Cardiac muscle cell (in vitro differentiated cells and primary cell): Measurements from ENCODE around the gene RBMY1A1. TPM values are rescaled to one million over a fixed set of nuclear protein-coding genes. Genes with fewer than 3 reads are reported as not detected.
"Not testable (repeated sequence)": the region's sequence is repeated elsewhere in the genome, so short reads cannot be mapped to it uniquely, and the experiment has no call there.

Experiments used
- DNase-seq, 2 donors: peaks; one replicate each; pipeline versions ENCODE4 v3.0.0 to v3.0.0-alpha.2; 2010 to 2017; ENCODE audit warnings: low read depth in 1 of 2, low spot score in 1 of 2
- H3K27ac ChIP-seq: fragments of 200-600 bp; sonication (generic); 2 replicates; pipeline ENCODE4 v1.5.1; 2016
- H3K27me3 ChIP-seq: fragments of 200-600 bp; sonication (generic); 2 replicates; pipeline ENCODE4 v1.6.0; 2016; ENCODE audit warnings: control low read depth
- H3K36me3 ChIP-seq: fragments of 200-600 bp; sonication (generic); 2 replicates; pipeline ENCODE4 v1.5.1; 2016; ENCODE audit warnings: control low read depth
- H3K4me1 ChIP-seq: fragments of 200-600 bp; sonication (generic); 2 replicates; pipeline ENCODE4 v1.8.1; 2017; ENCODE audit warnings: low read depth, mild to moderate bottlenecking, mixed run types
- H3K4me3 ChIP-seq: fragments of 200-600 bp; sonication (generic); 2 replicates; pipeline ENCODE4 v1.5.1; 2016; ENCODE audit warnings: mild to moderate bottlenecking
- H3K9me3 ChIP-seq: fragments of 200-600 bp; sonication (generic); 2 replicates; pipeline ENCODE4 v1.5.1; 2017; ENCODE audit warnings: low read depth, mild to moderate bottlenecking, control low read depth
- CTCF ChIP-seq: IDR thresholded peaks from 2 replicates; pipeline ENCODE4 v1.5.1; 2012; ENCODE audit warnings: low read depth, mild to moderate bottlenecking, low read length
- polyA plus RNA-seq: library from polyadenylated mRNA; unstranded; fragments of >200 nt; fragmentation: Nextera tagmentation; extraction: Ambion mirVana; gene quantifications from 2 replicates; pipeline ENCODE4 v1.2.1, GENCODE V29; 2016
- total RNA-seq: library from RNA; depleted of rRNA; stranded (reverse); fragments of >200 nt; gene quantifications from 2 replicates; pipeline ENCODE4 v1.2.3, GENCODE V29; 2016

RBMY1A1 gene
- total RNA-seq (not detected in 2 replicates), polyA plus RNA-seq (not detected in 2 replicates)

- not testable (repeated sequence) for H3K9me3 ChIP-seq, DNase-seq, H3K4me3 ChIP-seq, H3K4me1 ChIP-seq, H3K27ac ChIP-seq, H3K27me3 ChIP-seq, H3K36me3 ChIP-seq
These were observed at the start of gene RBMY1A1 for GRCh38 chrY:21534579-21534978. TSS of gene RBMY1A1 (plus strand) at chrY:21534879. CDS start at chrY:21536892, 2,013 bp downstream.

- not testable (repeated sequence) for H3K4me3 ChIP-seq, H3K27me3 ChIP-seq, H3K36me3 ChIP-seq, H3K9me3 ChIP-seq, H3K27ac ChIP-seq, H3K4me1 ChIP-seq, DNase-seq
These were observed 23.6 kb upstream of the RBMY1A1 start, which contains the start of gene RBMY1B for GRCh38 chrY:21511038-21511437. TSS of gene RBMY1B (plus strand) at chrY:21511338. CDS start at chrY:21513351, 2,013 bp downstream.

- H3K4me1 ChIP-seq, H3K4me3 ChIP-seq, H3K9me3 ChIP-seq, DNase-seq, H3K27ac ChIP-seq, H3K27me3 ChIP-seq, H3K36me3 ChIP-seq: not testable (repeated sequence)
These were observed 24.8 kb downstream of the RBMY1A1 start for GRCh38 chrY:21559316-21559984.

GRCh38 chrY:21585449-21585848 lies 50.8 kb downstream of the RBMY1A1 start:
- TF ChIP-seq CTCF = no peak
- H3K4me3 ChIP-seq = no peak overlapping the region

GRCh38 chrY:21586454-21586853 lies 51.8 kb downstream of the RBMY1A1 start:
- not testable (repeated sequence) for H3K4me1 ChIP-seq, DNase-seq, H3K9me3 ChIP-seq, H3K36me3 ChIP-seq, H3K27ac ChIP-seq, H3K27me3 ChIP-seq, H3K4me3 ChIP-seq

More at GRCh38 chrY:21585449-21585848, 50.8 kb downstream of the RBMY1A1 start:
- no peak for DNase-seq
- Histone ChIP-seq H3K4me1 (no peaks in the 10 kb centered on the region), H3K27ac (no peak overlapping the region), H3K27me3 (no peaks in the 10 kb centered on the region), H3K36me3 (no peaks in the 10 kb centered on the region), H3K9me3 (no peaks in the 10 kb centered on the region)

- Histone ChIP-seq H3K4me3 (no peak overlapping the region), H3K36me3 (no peaks in the 10 kb centered on the region), H3K27ac (no peak overlapping the region), H3K4me1 (no peaks in the 10 kb centered on the region), H3K9me3 (no peaks in the 10 kb centered on the region), H3K27me3 (no peaks in the 10 kb centered on the region)
- DNase-seq = no peak
- TF ChIP-seq CTCF = no peak
These were observed 57.4 kb downstream of the RBMY1A1 start for GRCh38 chrY:21592059-21592458.

GRCh38 chrY:21596287-21596686 lies 61.6 kb downstream of the RBMY1A1 start:
- not testable (repeated sequence) for H3K4me3 ChIP-seq, H3K9me3 ChIP-seq, DNase-seq, H3K27me3 ChIP-seq, H3K4me1 ChIP-seq, H3K36me3 ChIP-seq, H3K27ac ChIP-seq

Other genes with a start within 250 kb of the RBMY1A1 start
- gene RBMY1B, start 23.5 kb upstream of the RBMY1A1 start, total RNA-seq = not detected in 2 replicates
- gene RBMY1B, start 23.5 kb upstream of the RBMY1A1 start, polyA plus RNA-seq = not detected in 2 replicates